WTC11 (cell line): ENCODE data around the gene CACNG7. TPM values are rescaled to one million over a fixed set of nuclear protein-coding genes. Genes with fewer than 3 reads are reported as not detected.

Source experiments
- ATAC-seq: fragments of 200-7000 bp; cut with Tn5 transposase; 2 replicates; pipeline ENCODE4 v1.10.0; 2021; ENCODE audit warnings: mild to moderate bottlenecking, moderate library complexity
- CTCF ChIA-PET: fragments of 300-600 bp; sonication (Branson Sonifier 250); formaldehyde crosslinking; loops from one replicate; lab custom pipeline; 2021; ENCODE audit warnings: antibody characterized with exemption; lab: Charles Lee
- POLR2A ChIA-PET: fragments of 350-600 bp; sonication (Branson Sonifier 250); formaldehyde crosslinking; loops from one replicate; lab custom pipeline; 2021; ENCODE audit warnings: antibody characterized with exemption; lab: Charles Lee
- DNase-seq: peaks from one replicate; pipeline ENCODE4 v3.0.0; 2021; ENCODE audit warnings: low spot score
- H3K27ac Mint-ChIP-seq: 2 replicates; pipeline ENCODE4 v1.8.0; 2021; ENCODE audit warnings: mixed read lengths
- H3K27me3 Mint-ChIP-seq: 2 replicates; pipeline ENCODE4 v1.8.0; 2021; ENCODE audit warnings: low read depth, mild to moderate bottlenecking, moderate library complexity, mixed read lengths
- H3K36me3 Mint-ChIP-seq: 2 replicates; pipeline ENCODE4 v1.8.0; 2021; ENCODE audit warnings: mixed read lengths
- H3K4me1 Mint-ChIP-seq: 2 replicates; pipeline ENCODE4 v1.8.0; 2022; ENCODE audit warnings: mixed read lengths
- H3K4me3 Mint-ChIP-seq: 2 replicates; pipeline ENCODE4 v1.8.0; 2021; ENCODE audit warnings: mild to moderate bottlenecking, moderate library complexity, mixed read lengths
- H3K9me3 Mint-ChIP-seq: 2 replicates; pipeline ENCODE4 v1.8.0; 2021; ENCODE audit warnings: mixed read lengths
- ARID4B ChIP-seq: sonication (generic); formaldehyde crosslinking; IDR thresholded peaks from 2 replicates; pipeline ENCODE4 v1.8.0; 2023; ENCODE audit warnings: missing genetic modification reagents, mild to moderate bottlenecking, borderline replicate concordance
- ERG ChIP-seq: fragments of 250-450 bp; sonication (Bioruptor Pico); IDR thresholded peaks from 2 replicates; pipeline ENCODE4 v1.8.0; 2021; ENCODE audit warnings: mild to moderate bottlenecking
- FOXP4 ChIP-seq: sonication (generic); formaldehyde crosslinking; IDR thresholded peaks from 2 replicates; pipeline ENCODE4 v1.8.0; 2022; ENCODE audit warnings: mild to moderate bottlenecking, missing genetic modification reagents
- GRHL2 ChIP-seq: fragments of 250-450 bp; sonication (Bioruptor Pico); IDR thresholded peaks from 2 replicates; pipeline ENCODE4 v1.8.0; 2022; ENCODE audit warnings: mild to moderate bottlenecking, moderate library complexity; ENCODE audit not compliant: insufficient replicate concordance, severe bottlenecking
- JUN ChIP-seq: sonication (generic); formaldehyde crosslinking; IDR thresholded peaks from 2 replicates; pipeline ENCODE4 v1.8.0; 2023; ENCODE audit warnings: mild to moderate bottlenecking, missing genetic modification reagents
- NFE2L1 ChIP-seq: sonication (generic); formaldehyde crosslinking; IDR thresholded peaks from 2 replicates; pipeline ENCODE4 v1.8.1; 2023; ENCODE audit warnings: missing genetic modification reagents
- NR3C1 ChIP-seq: sonication (generic); formaldehyde crosslinking; conservative IDR thresholded peaks from 2 replicates; pipeline ENCODE4 v1.8.1; 2023; ENCODE audit warnings: low read depth, mild to moderate bottlenecking, missing genetic modification reagents
- RORB ChIP-seq: fragments of 250-450 bp; sonication (Bioruptor Pico); IDR thresholded peaks from 2 replicates; pipeline ENCODE4 v1.9.0; 2021; ENCODE audit warnings: mild to moderate bottlenecking
- SMAD3 ChIP-seq: sonication (generic); formaldehyde crosslinking; IDR thresholded peaks from 2 replicates; pipeline ENCODE4 v1.8.0; 2022; ENCODE audit warnings: missing genetic modification reagents, mild to moderate bottlenecking, borderline replicate concordance
- SP1 ChIP-seq: sonication (generic); formaldehyde crosslinking; conservative IDR thresholded peaks from 2 replicates; pipeline ENCODE4 v1.8.1; 2022; ENCODE audit warnings: missing genetic modification reagents
- ZNF121 ChIP-seq: sonication (generic); formaldehyde crosslinking; IDR thresholded peaks from 2 replicates; pipeline ENCODE4 v1.8.0; 2023; ENCODE audit warnings: missing genetic modification reagents
- ZNF232 ChIP-seq: sonication (generic); formaldehyde crosslinking; IDR thresholded peaks from 2 replicates; pipeline ENCODE4 v1.8.0; 2022; ENCODE audit warnings: mild to moderate bottlenecking, missing genetic modification reagents
- ZNF512 ChIP-seq: sonication (generic); formaldehyde crosslinking; IDR thresholded peaks from 2 replicates; pipeline ENCODE4 v1.8.1; 2022; ENCODE audit warnings: missing genetic modification reagents, borderline replicate concordance
- total RNA-seq: library from RNA; stranded (reverse); gene quantifications from 3 replicates; pipeline ENCODE4 v1.2.3, GENCODE V29; 2021

Gene CACNG7
- total RNA-seq, 1 experiment from 2014 or later: 33.3 TPM

- TF ChIP-seq ARID4B (CRISPR knock-in tag) (no peak), ERG (CRISPR knock-in tag) (no peak), GRHL2 (CRISPR knock-in tag) (no peak), FOXP4 (no peak)
- TF ChIP-seq, all 79 proteins: peak for 0
Observed at GRCh38 chr19:53898166-53898565, 10.9 kb upstream of the CACNG7 start (continued).

GRCh38 chr19:53898636-53899341, 10.3 kb upstream of the CACNG7 start:
- ATAC-seq: peak; percentile 92
- CTCF ChIA-PET: interaction anchor here (0.6 to 2.9 kb wide), 23 partner anchors 9 to 474 kb away, joined by 3 to 58 read pairs (median 5); partner anchors contain the start of genes CACNG7, MYADM, PRKCG and TSEN34
- Mint-ChIP-seq H3K4me3 (peak overlapping the region; percentile 81), H3K36me3 (peaks cover 20% of the 10 kb centered on the region), H3K9me3 (no peaks in the 10 kb centered on the region), H3K27ac (peak overlapping the region; percentile 100)
- TF ChIP-seq ZNF512 (CRISPR knock-in tag): no peak
- TF ChIP-seq SP1: peak; percentile 93
- TF ChIP-seq, all 79 proteins: peak for 1
- H3K4me1 Mint-ChIP-seq: peaks cover 33% of the 10 kb centered on the region
- H3K27me3 Mint-ChIP-seq: 0 out of 2 replicates have a peak, but pooled peaks cover 9% of the 10 kb centered on the region
- POLR2A ChIA-PET: interaction anchor here (0.5 to 2.9 kb wide), 12 partner anchors 9 to 238 kb away, joined by 3 to 24 read pairs (median 4); partner anchors contain the start of gene MYADM
- peak; percentile 100 for DNase-seq

- Mint-ChIP-seq H3K27me3 (peaks cover 19% of the 10 kb centered on the region), H3K9me3 (no peaks in the 10 kb centered on the region)
- CTCF ChIA-PET: interaction anchor here (1.1 to 3.0 kb wide), 4 partner anchors 12 to 47 kb away, joined by 4 to 58 read pairs (median 14); no protein-coding TSS in a partner anchor
Observed at GRCh38 chr19:53900191-53900860, 8.8 kb upstream of the CACNG7 start.

More at GRCh38 chr19:53900191-53900860, 8.8 kb upstream of the CACNG7 start:
- no peak for ATAC-seq
- H3K36me3 Mint-ChIP-seq: peaks cover 16% of the 10 kb centered on the region
- TF ChIP-seq ERG (CRISPR knock-in tag): no peak
- no peak for TF ChIP-seq RORB (CRISPR knock-in tag)
- no peak for TF ChIP-seq NR3C1 (CRISPR knock-in tag)
- TF ChIP-seq NFE2L1 (CRISPR knock-in tag): no peak
- no peak for TF ChIP-seq JUN
- no peak for TF ChIP-seq SMAD3 (CRISPR knock-in tag)
- TF ChIP-seq ZNF232: no peak
- TF ChIP-seq ZNF121 (CRISPR knock-in tag): no peak
- H3K4me1 Mint-ChIP-seq: peaks cover 41% of the 10 kb centered on the region
- POLR2A ChIA-PET: interaction anchor here (0.9 to 1.4 kb wide), 2 partner anchors 33 to 80 kb away, joined by 3 to 4 read pairs; partner anchors contain the start of gene MYADM
- H3K4me3 Mint-ChIP-seq: no peak overlapping the region
- no peak for DNase-seq
- H3K27ac Mint-ChIP-seq: no peak overlapping the region
